ENCODE data around the gene DCUN1D1.

- TF ChIP-seq, protein P1, sequence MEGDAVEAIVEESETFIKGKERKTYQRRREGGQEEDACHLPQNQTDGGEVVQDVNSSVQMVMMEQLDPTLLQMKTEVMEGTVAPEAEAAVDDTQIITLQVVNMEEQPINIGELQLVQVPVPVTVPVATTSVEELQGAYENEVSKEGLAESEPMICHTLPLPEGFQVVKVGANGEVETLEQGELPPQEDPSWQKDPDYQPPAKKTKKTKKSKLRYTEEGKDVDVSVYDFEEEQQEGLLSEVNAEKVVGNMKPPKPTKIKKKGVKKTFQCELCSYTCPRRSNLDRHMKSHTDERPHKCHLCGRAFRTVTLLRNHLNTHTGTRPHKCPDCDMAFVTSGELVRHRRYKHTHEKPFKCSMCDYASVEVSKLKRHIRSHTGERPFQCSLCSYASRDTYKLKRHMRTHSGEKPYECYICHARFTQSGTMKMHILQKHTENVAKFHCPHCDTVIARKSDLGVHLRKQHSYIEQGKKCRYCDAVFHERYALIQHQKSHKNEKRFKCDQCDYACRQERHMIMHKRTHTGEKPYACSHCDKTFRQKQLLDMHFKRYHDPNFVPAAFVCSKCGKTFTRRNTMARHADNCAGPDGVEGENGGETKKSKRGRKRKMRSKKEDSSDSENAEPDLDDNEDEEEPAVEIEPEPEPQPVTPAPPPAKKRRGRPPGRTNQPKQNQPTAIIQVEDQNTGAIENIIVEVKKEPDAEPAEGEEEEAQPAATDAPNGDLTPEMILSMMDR (IDR thresholded peaks at IDR 0.05; ENCODE audit: insufficient read depth, low read length, poor library complexity, severe bottlenecking): no peak
- no peak for TF ChIP-seq EZH2phosphoT487 (conservative IDR thresholded peaks at IDR 0.05; ENCODE audit: low read length)
Observed at GRCh38 chr3:182969277-182969676, 11.1 kb downstream of the DCUN1D1 start.

Measured in SU-DHL-6 (cell line).